Measurements from ENCODE around the gene EIF4E1B. TPM values are rescaled to one million over a fixed set of nuclear protein-coding genes. Genes with fewer than 3 reads are reported as not detected.

The EIF4E1B gene
- total and polyA plus RNA-seq, 7 donors: 0.36 TPM; not detected in 6

DNA sequence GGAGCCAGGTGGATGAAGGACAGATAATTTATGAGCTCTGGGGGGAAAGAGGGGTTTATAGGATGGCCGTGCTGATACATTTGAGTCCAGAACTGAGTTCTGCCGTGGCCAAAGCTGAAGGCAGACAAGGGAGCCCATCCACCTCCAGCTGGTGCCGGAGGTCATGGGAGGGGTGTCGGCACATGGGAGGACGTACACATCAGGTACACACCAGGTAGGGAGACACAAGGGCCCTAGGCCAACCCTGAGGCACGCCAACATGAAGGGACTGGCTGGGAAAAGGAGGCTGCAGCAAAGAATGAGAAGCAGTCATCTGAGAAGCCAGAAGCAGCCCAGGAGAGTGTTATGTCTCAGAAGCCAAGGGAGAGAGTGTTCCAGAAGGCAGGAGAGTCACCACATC is 18.5 kb upstream of the EIF4E1B start:
- no peaks in the 10 kb centered on the region for H3K9me3 ChIP-seq
- no peak for DNase-seq
- peaks cover 0 to 19% (median 14%) of the 10 kb centered on the region in 4 donors for H3K4me1 ChIP-seq
- no peaks in the 10 kb centered on the region for H3K36me3 ChIP-seq
- TF ChIP-seq, protein P1, sequence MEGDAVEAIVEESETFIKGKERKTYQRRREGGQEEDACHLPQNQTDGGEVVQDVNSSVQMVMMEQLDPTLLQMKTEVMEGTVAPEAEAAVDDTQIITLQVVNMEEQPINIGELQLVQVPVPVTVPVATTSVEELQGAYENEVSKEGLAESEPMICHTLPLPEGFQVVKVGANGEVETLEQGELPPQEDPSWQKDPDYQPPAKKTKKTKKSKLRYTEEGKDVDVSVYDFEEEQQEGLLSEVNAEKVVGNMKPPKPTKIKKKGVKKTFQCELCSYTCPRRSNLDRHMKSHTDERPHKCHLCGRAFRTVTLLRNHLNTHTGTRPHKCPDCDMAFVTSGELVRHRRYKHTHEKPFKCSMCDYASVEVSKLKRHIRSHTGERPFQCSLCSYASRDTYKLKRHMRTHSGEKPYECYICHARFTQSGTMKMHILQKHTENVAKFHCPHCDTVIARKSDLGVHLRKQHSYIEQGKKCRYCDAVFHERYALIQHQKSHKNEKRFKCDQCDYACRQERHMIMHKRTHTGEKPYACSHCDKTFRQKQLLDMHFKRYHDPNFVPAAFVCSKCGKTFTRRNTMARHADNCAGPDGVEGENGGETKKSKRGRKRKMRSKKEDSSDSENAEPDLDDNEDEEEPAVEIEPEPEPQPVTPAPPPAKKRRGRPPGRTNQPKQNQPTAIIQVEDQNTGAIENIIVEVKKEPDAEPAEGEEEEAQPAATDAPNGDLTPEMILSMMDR (IDR thresholded peaks at IDR 0.05): no peak
- TF ChIP-seq EP300 (IDR thresholded peaks at IDR 0.05): no peak
- TF ChIP-seq POLR2AphosphoS5 (IDR thresholded peaks at IDR 0.05): no peak
- no peak for TF ChIP-seq POLR2A (IDR thresholded peaks at IDR 0.05)
- 86 to 91% methylated on average over 6 of the region's 6 CpGs for WGBS, 2 donors
- H3K27me3 ChIP-seq: peaks cover 0 to 63% (median 36%) of the 10 kb centered on the region in 3 donors
- H3K27ac ChIP-seq: no peak overlapping the region
- intact Hi-C loops (cut with DNase I): no loop called here
- no peak overlapping the region for H3K4me3 ChIP-seq

DNA sequence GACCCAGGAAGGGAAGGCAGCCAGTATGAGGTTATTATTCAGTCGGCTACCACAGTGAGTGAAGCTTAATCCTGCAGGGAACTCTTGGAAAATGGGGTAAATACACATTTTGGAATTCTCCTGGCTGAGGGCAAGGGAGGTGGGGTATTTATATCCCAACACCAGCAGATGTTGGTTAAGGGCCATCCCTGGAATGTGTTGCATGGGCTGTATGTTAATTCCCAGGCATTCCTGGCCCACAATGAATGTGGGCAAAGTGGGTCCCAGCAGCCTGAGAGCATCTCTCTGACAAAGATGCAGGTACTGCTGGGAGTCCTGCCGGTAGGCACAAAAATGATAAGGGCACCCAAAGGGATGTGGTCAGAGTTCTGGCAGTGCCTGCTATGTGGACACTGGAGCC is 17.6 kb upstream of the EIF4E1B start:
- WGBS, 2 donors: 61 to 70% methylated on average over 2 of the region's 2 CpGs
- intact Hi-C loops (cut with DNase I): no loop called here
- no peak for DNase-seq
- Histone ChIP-seq H3K36me3 (no peaks in the 10 kb centered on the region), H3K9me3 (no peaks in the 10 kb centered on the region), H3K27ac (no peak overlapping the region), H3K4me1 (peaks cover 0 to 19% (median 14%) of the 10 kb centered on the region in 4 donors), H3K27me3 (peaks cover 3 to 71% (median 42%) of the 10 kb centered on the region in 3 donors), H3K4me3 (no peak overlapping the region)
- no peak for TF ChIP-seq POLR2A (IDR thresholded peaks at IDR 0.05)
- TF ChIP-seq, protein P1 (IDR thresholded peaks at IDR 0.05): no peak
- TF ChIP-seq POLR2AphosphoS5 (IDR thresholded peaks at IDR 0.05): no peak
- TF ChIP-seq EP300 (IDR thresholded peaks at IDR 0.05): no peak

DNA sequence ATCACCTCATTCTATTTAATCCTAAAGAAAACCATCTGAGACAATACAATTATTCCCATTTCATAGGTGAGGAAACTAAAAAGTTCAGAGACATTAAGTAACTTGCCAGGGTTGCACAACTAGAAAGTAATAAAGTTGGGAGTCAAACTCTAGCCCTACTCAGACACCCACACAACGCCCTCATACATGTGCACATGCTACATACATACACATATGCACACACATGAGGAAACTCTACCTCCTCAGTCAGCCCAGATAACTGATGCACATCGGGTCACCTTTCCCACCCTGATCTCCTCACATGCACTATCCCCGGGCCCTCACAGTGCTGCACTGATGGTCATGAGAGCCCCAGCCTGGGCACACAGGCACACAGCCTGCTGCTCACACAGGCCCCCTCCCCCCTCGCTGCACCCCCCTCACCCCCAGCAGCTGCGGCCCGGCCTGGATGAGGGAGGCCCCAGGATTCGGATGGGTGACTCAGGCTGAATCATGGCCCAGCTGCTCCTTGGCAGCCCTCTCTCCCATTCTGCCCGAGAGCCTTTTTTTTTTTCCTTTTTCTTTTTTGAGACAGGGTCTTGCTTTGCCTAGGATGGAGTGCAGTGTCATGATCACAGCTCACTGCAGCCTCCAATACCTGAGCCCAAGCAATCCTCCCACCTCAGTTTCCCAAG is 15.5 kb upstream of the EIF4E1B start:
- no peak for TF ChIP-seq POLR2A (IDR thresholded peaks at IDR 0.05)
- TF ChIP-seq POLR2AphosphoS5 (IDR thresholded peaks at IDR 0.05): no peak
- TF ChIP-seq EP300 (IDR thresholded peaks at IDR 0.05): no peak
- TF ChIP-seq, protein P1 (IDR thresholded peaks at IDR 0.05): no peak
- Histone ChIP-seq H3K27me3 (peaks cover 23 to 78% (median 54%) of the 10 kb centered on the region in 3 donors), H3K36me3 (no peaks in the 10 kb centered on the region), H3K27ac (no peak overlapping the region), H3K4me3 (no peak overlapping the region), H3K9me3 (no peaks in the 10 kb centered on the region), H3K4me1 (peaks cover 0 to 27% (median 20%) of the 10 kb centered on the region in 4 donors)
- intact Hi-C loops (cut with DNase I): no loop called here
- WGBS, 2 donors: 53 to 65% methylated on average over 8 of the region's 8 CpGs
- no peak for DNase-seq

DNA sequence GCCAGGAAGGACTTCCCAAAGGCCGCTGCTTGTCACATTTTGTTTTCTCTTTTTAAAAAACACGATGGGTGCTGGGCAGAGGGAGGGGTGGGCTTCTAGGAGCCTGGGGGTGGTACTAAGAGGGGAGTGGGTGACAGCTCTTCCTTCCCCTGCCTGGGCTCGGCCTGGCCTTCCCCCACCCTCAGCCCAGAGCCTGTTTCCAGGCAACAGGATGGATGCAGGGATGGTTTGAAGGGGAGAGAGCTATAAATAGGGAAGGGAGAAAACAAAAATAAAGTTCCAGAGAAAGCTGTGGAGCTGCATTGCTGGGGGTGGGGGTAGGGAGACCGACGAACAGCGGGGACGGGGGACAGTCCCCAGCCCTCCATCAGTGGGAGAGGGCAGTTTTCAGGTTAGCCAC is 14.0 kb upstream of the EIF4E1B start:
- Histone ChIP-seq H3K27me3 (peaks cover 39 to 84% (median 60%) of the 10 kb centered on the region in 3 donors), H3K4me1 (peaks cover 0 to 27% (median 20%) of the 10 kb centered on the region in 4 donors), H3K36me3 (no peaks in the 10 kb centered on the region), H3K27ac (no peak overlapping the region), H3K9me3 (no peaks in the 10 kb centered on the region), H3K4me3 (no peak overlapping the region)
- no peak for DNase-seq
- 70 to 71% methylated on average over 7 of the region's 7 CpGs for WGBS, 2 donors
- TF ChIP-seq POLR2A (IDR thresholded peaks at IDR 0.05) (no peak), POLR2AphosphoS5 (IDR thresholded peaks at IDR 0.05) (no peak), EP300 (IDR thresholded peaks at IDR 0.05) (no peak)
- TF ChIP-seq, protein P1 (IDR thresholded peaks at IDR 0.05): no peak
- intact Hi-C loops (cut with DNase I): no loop called here
